OCI-LY1 (cell line): Measurements from ENCODE around the gene APOD.

Experiments
- EZH2 ChIP-seq: fragments of 200-600 bp; sonication (generic), shearing (Covaris generic); IDR thresholded peaks from 2 replicates; pipeline ENCODE4 v1.8.0; 2017; ENCODE audit warnings: borderline replicate concordance, mixed run types, mild to moderate bottlenecking, antibody characterized with exemption, low read length, moderate library complexity, mixed read lengths
- TF ChIP-seq, protein P1 (sequence below): fragments of 200-600 bp; sonication (generic), shearing (Covaris generic); IDR thresholded peaks from 2 replicates; pipeline ENCODE4 v1.5.1; 2017; ENCODE audit warnings: mild to moderate bottlenecking, antibody characterized with exemption, low read length, moderate library complexity, mixed read lengths

DNA sequence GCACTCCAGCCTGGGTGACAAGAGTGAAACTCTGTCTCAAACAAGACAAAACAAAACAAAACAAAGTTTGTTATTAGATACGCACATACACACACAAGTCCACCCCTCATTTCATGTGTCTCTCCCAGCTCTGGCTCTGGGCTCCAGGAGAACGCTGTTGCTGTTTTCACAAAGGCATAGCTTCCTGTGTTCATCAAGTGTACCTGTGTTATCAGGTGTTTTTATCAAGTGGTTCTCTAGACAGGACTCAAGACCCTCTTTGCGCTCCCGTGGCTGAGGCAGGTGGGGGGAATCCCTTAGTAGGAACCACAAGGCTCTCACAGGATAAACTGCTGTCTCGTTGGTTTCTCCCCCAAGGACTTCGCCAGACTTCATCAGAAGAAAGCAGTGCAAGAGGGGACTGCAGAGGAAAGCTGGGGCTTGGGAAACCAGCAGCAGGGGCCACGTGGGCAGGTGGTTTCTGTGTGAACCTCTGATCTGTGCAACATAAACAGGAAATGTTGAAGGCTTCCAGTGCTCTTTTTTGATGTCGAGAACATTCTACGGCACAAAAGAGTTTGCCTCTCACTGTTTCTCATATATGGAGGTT, 33.7 kb downstream of the APOD start:
- TF ChIP-seq, protein P1, sequence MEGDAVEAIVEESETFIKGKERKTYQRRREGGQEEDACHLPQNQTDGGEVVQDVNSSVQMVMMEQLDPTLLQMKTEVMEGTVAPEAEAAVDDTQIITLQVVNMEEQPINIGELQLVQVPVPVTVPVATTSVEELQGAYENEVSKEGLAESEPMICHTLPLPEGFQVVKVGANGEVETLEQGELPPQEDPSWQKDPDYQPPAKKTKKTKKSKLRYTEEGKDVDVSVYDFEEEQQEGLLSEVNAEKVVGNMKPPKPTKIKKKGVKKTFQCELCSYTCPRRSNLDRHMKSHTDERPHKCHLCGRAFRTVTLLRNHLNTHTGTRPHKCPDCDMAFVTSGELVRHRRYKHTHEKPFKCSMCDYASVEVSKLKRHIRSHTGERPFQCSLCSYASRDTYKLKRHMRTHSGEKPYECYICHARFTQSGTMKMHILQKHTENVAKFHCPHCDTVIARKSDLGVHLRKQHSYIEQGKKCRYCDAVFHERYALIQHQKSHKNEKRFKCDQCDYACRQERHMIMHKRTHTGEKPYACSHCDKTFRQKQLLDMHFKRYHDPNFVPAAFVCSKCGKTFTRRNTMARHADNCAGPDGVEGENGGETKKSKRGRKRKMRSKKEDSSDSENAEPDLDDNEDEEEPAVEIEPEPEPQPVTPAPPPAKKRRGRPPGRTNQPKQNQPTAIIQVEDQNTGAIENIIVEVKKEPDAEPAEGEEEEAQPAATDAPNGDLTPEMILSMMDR: no peak
- no peak for TF ChIP-seq EZH2
